PC-9 (cell line): ENCODE data around the gene CEP57.

ENCODE experiments used
- CTCF ChIP-seq: fragments of 200-600 bp; sonication (generic); conservative IDR thresholded peaks from 2 replicates; pipeline ENCODE4 v1.6.1; 2017; ENCODE audit warnings: mixed run types, antibody characterized with exemption, mild to moderate bottlenecking, moderate library complexity
- EZH2 ChIP-seq: fragments of 200-600 bp; sonication (generic); IDR thresholded peaks from 2 replicates; pipeline ENCODE4 v1.8.0; 2017; ENCODE audit warnings: antibody characterized with exemption, low read depth

DNA sequence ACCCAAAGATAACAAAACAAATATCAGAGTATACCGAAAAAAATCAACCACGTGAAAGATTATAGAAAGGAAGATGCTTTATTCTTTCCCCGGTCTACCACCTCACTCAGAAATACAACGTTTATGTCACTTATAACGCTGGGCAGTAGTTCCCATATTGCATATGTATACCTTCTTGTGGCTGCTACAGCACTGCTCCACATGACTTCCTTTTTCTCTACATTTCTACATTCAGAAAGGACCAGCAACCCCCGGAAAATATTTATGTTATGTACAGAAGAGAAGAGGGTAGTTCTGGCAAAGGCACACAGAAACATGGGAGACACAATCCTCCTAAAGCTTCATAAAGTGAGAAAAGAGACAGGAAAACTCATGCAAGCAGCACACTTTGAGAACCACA is 76.8 kb downstream of the CEP57 start:
- TF ChIP-seq CTCF = no peak
- TF ChIP-seq EZH2 = no peak
